GM18502 (cell line): ENCODE results near the gene TMEM50B.
A peak's percentile ranks its signal among the peaks of the same experiment; 100 is the strongest.
"Not testable (repeated sequence)": the region's sequence is repeated elsewhere in the genome, so short reads cannot be mapped to it uniquely, and the experiment has no call there.

Experiments
- ATAC-seq: cut with Tn5 transposase; IDR thresholded peaks from one replicate; pipeline ENCODE4 v1.9.1; 2021; ENCODE audit warnings: mild to moderate bottlenecking; ENCODE audit not compliant: unreplicated experiment, poor library complexity

TMEM50B gene

DNA sequence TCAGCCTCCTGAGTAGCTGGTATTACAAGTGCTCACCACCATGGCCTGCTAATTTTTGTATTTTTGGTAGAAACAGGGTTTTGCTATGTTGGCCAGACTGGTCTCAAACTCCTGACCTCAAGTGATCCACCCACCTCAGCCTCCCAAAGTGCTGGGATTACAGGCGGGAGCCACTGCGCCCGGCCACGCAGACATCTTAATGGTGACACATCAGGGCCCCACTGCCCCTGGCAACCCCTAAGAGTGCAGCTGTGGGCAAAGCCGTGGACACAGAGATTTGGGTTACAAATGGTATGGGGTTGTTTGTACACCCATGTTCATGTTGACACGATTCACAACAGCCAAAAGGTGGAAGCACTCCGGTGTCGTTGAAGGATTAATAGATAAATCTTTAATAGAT is 46.8 kb downstream of the TMEM50B start:
- ATAC-seq: no peak

GRCh38 chr21:33432496-33432895 is 47.3 kb downstream of the TMEM50B start:
- ATAC-seq: no peak

GRCh38 chr21:33430858-33431257 is 48.9 kb downstream of the TMEM50B start:
- ATAC-seq: no peak

- no peak for ATAC-seq
These were observed 51.1 kb downstream of the TMEM50B start for GRCh38 chr21:33428669-33429068.

DNA sequence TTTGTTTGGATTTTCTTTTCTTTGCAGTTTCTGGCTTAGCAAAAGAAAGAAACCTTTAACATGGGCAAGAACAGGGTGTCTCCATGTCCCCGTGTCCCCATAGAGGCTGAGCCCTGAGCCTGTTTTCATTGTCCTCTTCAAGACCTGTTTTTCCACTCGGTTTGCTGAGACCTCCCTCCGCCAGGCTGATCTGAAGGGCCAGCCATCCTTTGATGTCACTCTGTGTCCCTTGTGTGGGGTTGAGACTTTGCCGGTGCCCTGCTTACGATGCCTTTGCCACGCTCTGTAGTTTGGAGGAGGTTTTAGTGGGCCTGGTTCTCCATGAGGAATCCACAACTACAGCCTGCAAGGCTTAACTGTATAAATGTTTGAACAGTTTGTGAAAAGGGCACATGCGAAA is 52.7 kb downstream of the TMEM50B start:
- ATAC-seq: no peak

DNA sequence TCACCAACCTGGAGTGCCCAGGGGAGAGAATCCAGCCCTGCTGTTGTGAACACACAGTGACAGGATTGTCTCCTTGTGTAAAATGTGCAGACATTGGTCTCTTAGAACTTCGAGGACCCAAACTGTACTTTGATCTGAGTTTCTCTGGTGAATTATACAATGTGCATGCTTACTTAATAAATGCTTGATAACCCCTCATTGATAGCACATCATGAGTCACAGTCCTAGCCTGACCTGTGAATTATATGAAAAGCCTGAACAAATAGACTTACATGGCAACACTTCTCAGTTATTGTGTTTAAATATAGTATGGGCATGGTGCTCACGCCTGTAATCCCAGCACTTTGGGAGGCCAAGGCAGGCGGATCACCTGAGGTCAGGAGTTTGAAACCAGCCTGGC is 53.9 kb downstream of the TMEM50B start:
- ATAC-seq: no peak

DNA sequence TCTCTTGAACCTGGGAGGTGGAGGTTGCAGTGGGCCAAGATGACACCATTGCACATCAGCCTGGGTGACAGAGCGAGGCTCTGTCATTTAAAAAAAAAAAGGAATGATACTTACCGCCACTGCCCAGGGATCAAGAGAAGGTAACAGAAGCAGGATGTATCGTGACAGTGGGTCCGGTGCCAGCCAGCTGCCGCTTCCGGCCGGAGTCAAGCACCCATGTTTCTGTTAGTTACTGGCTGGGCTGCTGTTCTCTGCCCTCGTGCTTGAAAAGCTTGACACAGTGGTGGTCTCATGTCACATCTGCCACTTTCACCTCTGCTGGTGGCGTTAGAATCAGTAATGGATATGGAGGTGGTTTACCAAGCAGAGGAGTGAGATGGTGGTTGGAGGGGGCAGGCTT is 55.6 kb downstream of the TMEM50B start:
- ATAC-seq: no peak

GRCh38 chr21:33421713-33422393 is 57.9 kb downstream of the TMEM50B start:
- ATAC-seq: no peak

DNA sequence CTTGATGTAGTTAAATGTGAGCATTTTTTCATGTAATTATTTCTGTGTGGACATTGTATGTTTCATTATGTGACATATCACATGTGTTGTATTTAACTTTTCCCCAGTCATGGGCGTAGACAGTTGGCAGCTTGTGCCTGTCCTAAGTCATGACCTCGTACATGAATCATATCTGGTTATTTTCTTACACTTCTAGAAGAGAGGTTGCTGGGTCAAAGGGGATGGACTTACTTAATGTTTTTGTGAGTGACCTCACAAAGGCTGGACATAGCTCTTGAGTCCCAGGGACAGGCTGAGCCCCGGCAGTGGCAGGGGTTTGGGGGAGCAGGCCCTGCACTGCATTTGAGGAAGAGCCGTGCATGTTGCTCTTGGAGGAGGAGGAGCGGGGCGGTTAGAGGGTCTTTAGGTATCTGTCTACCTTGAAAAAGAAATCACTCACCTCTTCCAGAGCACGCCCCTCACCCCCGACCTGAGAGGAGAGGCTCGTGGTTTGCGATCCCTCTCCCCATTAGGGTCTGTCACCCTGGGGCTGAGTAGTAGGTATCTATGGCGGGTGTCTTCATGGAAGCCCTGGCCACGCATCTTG is 60.1 kb downstream of the TMEM50B start:
- ATAC-seq: no peak

GRCh38 chr21:33418691-33419090 is 61.1 kb downstream of the TMEM50B start:
- ATAC-seq: no peak

DNA sequence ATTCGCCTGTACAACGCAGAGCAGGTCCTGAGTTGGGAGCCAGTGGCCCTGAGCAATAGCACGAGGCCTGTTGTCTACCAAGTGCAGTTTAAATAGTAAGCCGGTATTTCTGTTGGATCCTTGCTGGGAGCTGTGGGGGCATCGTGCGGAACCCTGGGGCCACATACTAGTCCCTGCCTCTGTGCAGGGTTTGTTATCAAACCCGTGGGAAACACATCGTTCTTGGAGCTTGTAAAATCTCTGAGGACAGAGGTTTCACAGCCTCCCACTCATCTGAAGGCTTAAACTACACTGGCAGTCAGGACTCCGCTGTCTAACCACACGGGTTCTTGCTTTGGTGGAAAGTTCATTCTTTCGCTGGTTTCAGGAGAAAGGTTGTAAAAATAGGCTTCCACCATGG is 64.8 kb downstream of the TMEM50B start:
- ATAC-seq: no peak

GRCh38 chr21:33414068-33414467 is 65.7 kb downstream of the TMEM50B start:
- ATAC-seq: no peak

GRCh38 chr21:33412832-33413519 is 66.8 kb downstream of the TMEM50B start:
- peak; percentile 54 for ATAC-seq

DNA sequence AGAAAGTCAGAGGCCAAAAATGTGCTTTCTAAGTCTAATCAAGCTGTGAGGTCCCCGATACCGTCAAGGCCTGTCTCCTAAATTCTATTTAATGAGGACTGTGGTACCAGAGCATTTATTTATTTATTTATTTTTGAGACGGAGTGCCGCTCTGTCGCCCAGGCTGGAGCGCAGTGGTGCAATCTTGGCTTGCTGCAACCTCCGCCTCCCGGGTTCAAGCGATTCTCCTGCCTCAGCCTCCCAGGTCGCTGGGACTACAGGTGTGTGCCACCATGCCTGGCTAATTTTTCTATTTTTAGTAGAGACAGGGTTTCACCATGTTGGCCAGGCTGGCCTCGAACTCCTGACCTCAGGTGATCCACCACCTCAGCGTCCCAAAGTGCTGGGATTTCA is 67.3 kb downstream of the TMEM50B start:
- ATAC-seq: not testable (repeated sequence)

DNA sequence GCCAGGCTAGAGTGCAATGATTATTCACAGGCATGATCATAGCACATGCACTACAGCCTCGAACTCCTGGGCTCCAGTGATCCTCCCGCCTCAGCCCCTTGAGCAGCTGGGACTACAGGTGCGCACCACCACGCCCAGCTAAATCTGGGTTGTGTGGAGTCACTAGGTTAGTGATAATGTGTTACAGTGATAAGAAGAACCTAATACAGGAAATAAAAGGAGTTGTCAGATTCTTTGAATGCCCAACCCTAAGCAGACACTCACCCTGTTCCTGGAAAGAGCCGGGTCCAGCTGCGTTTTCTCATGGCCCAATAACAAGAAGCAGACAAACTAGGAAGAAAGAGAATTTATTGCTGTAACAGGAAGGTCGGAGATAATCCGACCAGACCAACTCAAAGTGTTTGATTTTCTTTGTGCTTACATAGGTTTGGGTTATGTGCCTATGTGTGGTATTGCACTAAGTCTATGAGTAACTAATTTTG is 67.8 kb downstream of the TMEM50B start:
- no peak for ATAC-seq

- no peak for ATAC-seq
These were observed 73.3 kb downstream of the TMEM50B start for GRCh38 chr21:33406493-33406892.

DNA sequence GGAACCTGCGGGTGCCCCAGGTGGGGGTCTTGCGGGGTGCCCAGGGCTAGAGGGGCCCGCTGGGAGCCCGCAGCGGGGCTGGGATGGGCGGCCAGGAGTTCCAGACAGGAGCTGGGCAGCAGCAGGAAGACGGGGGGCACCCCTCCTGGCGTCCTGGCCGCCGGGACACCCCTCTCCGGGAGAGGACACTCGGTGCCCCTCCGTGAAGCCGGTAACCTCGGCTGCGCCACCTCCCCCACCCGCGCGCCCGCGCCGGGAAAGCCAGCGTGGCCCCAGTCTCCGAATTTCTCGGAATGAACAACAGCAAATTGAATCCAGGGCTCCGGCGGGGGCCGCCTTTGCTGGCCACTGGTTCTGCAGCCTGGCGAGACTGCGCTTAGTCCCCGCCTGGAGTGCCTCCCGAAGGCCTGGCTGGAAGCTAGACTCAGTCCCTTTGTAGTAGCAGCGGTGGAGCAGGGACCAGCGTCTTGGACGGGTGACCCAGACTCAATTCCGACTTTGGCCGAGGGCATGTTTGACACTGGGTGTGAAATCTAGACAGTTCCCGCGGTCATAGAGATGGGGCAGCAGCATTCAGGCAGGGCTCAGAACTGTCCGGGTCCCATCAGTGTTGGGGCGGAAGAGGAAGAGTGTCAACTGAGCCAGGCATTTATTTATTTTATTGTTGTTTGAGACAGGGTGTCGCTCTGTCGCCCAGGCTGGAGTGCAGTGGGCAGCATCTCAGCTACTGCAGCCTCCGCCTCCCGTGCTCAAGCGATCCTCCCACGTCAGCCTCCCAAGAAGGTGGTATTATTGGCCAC is 75.8 kb downstream of the TMEM50B start:
- ATAC-seq: no peak

- no peak for ATAC-seq
These were observed 76.5 kb downstream of the TMEM50B start, which contains the start of gene IFNGR2 for GRCh38 chr21:33403128-33403785. Gene IFNGR2, plus strand, starts transcription at chr21:33403413. Its CDS starts 131 bp downstream, at chr21:33403544.

GRCh38 chr21:33402001-33402979 is 77.5 kb downstream of the TMEM50B start:
- no peak for ATAC-seq
